ENCODE data around the gene SOX9.

Gene SOX9

DNA sequence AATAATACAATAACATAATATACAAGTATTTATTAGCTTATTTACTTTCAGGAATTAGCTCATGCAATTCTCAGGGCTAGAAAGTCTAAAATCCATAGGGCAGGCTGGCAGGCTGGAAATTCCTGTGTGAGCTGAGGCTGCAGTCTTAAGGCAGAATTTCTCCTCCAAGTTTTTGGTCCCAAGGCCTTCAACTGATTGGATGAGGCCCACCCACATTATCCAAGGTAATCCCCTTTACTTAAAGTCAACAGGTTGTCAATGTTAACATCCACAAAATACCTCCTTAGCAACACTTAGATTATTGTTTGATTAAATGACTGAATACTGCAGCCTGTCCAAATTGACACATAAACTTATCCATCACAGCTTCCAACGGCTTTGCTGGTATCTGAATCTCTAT, 32.9 kb upstream of the SOX9 start:
- TF ChIP-seq, protein P1, sequence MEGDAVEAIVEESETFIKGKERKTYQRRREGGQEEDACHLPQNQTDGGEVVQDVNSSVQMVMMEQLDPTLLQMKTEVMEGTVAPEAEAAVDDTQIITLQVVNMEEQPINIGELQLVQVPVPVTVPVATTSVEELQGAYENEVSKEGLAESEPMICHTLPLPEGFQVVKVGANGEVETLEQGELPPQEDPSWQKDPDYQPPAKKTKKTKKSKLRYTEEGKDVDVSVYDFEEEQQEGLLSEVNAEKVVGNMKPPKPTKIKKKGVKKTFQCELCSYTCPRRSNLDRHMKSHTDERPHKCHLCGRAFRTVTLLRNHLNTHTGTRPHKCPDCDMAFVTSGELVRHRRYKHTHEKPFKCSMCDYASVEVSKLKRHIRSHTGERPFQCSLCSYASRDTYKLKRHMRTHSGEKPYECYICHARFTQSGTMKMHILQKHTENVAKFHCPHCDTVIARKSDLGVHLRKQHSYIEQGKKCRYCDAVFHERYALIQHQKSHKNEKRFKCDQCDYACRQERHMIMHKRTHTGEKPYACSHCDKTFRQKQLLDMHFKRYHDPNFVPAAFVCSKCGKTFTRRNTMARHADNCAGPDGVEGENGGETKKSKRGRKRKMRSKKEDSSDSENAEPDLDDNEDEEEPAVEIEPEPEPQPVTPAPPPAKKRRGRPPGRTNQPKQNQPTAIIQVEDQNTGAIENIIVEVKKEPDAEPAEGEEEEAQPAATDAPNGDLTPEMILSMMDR (IDR thresholded peaks at IDR 0.05; ENCODE audit: low read depth, low read length): no peak
- no peak for DNase-seq (ENCODE audit: low read depth in 2 of 2)

DNA sequence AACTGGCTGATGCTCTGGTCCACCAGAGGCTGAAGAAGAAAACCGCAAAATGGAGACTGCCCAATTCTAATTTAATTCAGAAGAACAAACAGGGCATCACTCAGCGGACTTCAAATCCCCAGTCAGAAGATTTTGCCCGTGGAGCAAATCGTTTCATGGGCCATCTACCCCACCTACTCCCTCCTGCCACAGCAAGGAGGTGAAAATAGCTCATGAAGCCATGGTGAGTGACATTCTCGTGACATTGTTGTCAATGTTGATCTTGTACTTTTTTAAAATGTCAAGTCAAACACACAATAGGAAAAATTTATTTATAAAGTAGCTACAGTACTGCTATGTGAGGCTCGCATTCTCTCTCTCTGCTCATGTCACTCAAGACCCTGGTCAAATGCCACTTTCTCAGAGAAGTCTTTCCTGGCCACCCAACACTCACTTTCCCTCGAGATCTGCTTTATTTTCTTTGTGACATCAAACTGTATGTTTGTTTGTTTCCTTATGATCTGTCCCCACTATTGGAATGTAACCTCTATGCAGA, 31.3 kb upstream of the SOX9 start:
- TF ChIP-seq, protein P1 (IDR thresholded peaks at IDR 0.05; ENCODE audit: low read depth, low read length): no peak
- no peak for DNase-seq (ENCODE audit: low read depth in 2 of 2)
- H3K4me3 ChIP-seq (replicated peaks in 1 of 2; ENCODE audit: low read depth in 2 of 2, low read length in 2 of 2): no peak overlapping the region

More for the DNA sequence above, 32.9 kb upstream of the SOX9 start:
- H3K4me3 ChIP-seq (replicated peaks in 1 of 2; ENCODE audit: low read depth in 2 of 2, low read length in 2 of 2): no peak overlapping the region

DNA sequence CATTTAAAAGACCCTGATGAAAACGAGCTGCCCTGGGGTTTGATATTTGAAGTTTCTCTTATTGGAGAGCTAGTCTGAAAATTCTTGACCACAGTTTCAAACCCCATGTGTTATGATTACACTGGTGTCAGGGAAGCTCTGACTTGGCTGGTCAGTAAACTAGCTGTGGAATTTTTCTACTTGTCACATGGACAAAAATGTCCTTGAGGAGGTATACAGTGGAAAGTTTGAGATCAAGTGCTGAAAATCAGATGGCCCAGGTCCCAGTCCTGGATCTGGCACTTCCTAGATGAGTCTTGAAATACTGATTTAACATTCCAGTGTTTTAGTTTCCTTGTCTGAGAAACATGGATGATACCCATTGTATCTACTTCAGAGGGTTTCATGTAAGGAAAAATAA, 30.7 kb upstream of the SOX9 start:
- peak in 1 of 2 donors; percentile 43 for DNase-seq (ENCODE audit: low read depth in 2 of 2)
- TF ChIP-seq, protein P1 (IDR thresholded peaks at IDR 0.05; ENCODE audit: low read depth, low read length): no peak
- H3K4me3 ChIP-seq (replicated peaks in 1 of 2; ENCODE audit: low read depth in 2 of 2, low read length in 2 of 2): no peak overlapping the region

DNA sequence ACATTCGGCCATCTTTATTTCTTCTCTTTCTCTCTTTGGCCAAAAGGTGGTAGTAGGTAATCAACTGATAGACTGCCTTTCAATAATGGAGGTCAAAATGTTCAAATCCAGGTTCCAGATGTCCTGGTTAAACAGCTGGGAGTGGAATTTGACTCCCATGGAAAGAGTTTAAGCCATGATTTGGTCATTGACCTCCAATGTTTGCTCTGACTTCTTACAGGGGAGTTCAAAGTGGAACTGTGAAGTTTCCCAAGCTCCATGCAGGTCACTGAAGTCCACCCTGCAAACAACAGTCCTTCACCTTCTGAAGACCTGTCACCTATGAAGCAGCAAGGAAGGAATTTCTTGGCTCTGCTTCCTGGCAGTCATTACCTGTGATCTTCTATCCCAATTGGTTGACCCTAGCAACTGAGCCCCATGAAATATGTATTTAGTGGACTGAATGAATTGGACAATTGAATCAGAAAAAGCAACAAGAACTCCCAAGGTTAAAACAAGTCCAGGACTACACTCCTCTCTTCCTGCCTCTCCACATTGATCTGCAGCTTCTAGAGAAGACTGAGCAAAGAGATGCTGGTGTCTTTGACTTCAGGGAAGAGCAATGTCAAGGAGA, 28.0 kb upstream of the SOX9 start:
- H3K4me3 ChIP-seq (replicated peaks in 1 of 2; ENCODE audit: low read depth in 2 of 2, low read length in 2 of 2): no peak overlapping the region
- TF ChIP-seq, protein P1 (IDR thresholded peaks at IDR 0.05; ENCODE audit: low read depth, low read length): no peak
- no peak for DNase-seq (ENCODE audit: low read depth in 2 of 2)

DNA sequence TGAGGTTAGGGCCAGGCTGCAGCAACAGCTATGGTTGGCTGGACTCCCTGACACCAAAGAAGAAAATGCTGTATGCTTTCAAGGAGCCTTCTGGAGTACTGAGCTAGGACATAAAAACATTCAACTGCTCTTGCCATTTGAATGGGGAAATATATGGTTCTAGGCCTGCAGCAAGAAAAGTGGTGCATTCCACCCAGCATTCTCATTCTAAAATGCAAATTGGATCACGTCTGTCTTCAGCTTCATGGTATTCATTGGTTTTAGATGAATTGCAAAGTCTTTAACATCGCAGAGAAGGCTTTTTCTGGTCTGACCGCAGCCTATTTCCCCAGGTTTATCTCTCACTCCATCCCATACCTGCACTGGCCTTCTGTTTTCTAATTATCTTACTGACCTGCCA, 27.1 kb upstream of the SOX9 start:
- no peak overlapping the region for H3K4me3 ChIP-seq (replicated peaks in 1 of 2; ENCODE audit: low read depth in 2 of 2, low read length in 2 of 2)
- TF ChIP-seq, protein P1 (IDR thresholded peaks at IDR 0.05; ENCODE audit: low read depth, low read length): no peak
- no peak for DNase-seq (ENCODE audit: low read depth in 2 of 2)

DNA sequence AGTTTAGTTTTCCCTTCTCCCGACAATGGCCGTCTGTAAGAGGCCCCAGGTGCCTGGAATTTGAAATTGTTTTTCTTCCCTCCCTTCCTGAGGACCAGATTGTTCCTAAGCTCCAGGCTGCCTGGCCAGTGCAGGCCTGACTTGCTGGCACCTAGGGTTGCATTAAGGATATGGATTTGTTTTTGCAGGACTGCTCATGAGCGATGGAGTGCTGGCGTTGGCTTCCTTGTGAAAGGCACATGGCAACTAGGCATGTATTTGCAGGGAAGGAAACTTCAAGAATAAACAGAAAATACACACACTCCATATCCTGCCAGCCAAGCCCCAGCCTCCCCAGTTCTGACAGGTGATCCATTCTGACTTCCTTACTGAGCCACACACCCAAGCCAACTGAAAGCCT, 25.5 kb upstream of the SOX9 start:
- H3K4me3 ChIP-seq (replicated peaks in 1 of 2; ENCODE audit: low read depth in 2 of 2, low read length in 2 of 2): no peak overlapping the region
- TF ChIP-seq, protein P1 (IDR thresholded peaks at IDR 0.05; ENCODE audit: low read depth, low read length): no peak
- no peak for DNase-seq (ENCODE audit: low read depth in 2 of 2)

DNA sequence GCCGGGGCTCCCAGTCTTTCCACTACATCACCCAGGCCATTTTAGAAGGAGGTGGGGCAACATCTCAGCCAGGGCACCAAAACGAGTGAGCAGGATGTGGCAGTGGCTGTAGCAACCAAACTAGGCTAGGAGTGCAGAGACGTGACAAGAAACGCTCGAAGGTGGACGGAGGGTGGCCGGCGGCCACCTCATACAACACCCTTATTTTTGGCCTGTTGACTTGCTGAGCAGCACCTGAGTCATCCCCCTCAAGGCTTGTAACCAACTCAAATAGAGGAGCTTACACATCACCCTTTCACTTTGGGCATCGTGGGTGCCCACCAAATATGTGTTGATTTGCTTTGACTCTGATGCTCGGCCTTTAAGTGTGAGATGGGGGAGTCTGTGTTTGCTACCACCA, 23.7 kb upstream of the SOX9 start:
- DNase-seq (ENCODE audit: low read depth in 2 of 2): no peak
- no peak overlapping the region for H3K4me3 ChIP-seq (replicated peaks in 1 of 2; ENCODE audit: low read depth in 2 of 2, low read length in 2 of 2)
- TF ChIP-seq, protein P1 (IDR thresholded peaks at IDR 0.05; ENCODE audit: low read depth, low read length): no peak

Data from cardiac fibroblast (primary cell).